ENCODE results near the gene SRGAP2C.
"Not testable (repeated sequence)": the region's sequence is repeated elsewhere in the genome, so short reads cannot be mapped to it uniquely, and the experiment has no call there.

DNA sequence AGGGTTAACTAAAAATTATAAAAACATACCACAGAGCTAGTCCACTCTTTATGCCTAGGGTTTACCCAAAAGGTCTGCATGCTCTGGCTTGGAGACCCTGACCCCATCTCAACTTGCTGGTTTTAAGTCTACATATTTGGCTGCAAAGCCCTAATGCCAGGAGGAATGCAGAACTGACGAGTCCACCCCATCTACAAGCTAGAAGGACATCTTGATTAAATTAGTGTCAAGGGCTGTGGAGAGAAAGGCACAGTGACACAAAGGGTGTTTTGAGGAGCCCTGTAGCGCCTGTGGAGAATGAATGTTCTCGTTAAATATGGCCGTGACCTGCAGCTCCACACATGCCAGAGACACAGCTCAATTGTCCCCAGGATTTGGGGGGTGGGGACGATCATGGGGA is 162.7 kb downstream of the SRGAP2C start:
- not testable (repeated sequence) for TF ChIP-seq USF1 (CRISPR knock-in tag; IDR thresholded peaks at IDR 0.05); IRF1 (CRISPR knock-in tag; IDR thresholded peaks at IDR 0.05); CTCF (IDR thresholded peaks at IDR 0.05); TP53 (CRISPR knock-in tag; IDR thresholded peaks at IDR 0.05); FOXP4 (CRISPR knock-in tag; IDR thresholded peaks at IDR 0.05)
- TF ChIP-seq, protein P1, sequence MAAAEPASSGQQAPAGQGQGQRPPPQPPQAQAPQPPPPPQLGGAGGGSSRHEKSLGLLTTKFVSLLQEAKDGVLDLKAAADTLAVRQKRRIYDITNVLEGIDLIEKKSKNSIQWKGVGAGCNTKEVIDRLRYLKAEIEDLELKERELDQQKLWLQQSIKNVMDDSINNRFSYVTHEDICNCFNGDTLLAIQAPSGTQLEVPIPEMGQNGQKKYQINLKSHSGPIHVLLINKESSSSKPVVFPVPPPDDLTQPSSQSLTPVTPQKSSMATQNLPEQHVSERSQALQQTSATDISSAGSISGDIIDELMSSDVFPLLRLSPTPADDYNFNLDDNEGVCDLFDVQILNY (CRISPR knock-in tag; IDR thresholded peaks at IDR 0.05), result not testable (repeated sequence)

All from WTC11 (cell line).